ENCODE results near the gene PLCH1.

DNA sequence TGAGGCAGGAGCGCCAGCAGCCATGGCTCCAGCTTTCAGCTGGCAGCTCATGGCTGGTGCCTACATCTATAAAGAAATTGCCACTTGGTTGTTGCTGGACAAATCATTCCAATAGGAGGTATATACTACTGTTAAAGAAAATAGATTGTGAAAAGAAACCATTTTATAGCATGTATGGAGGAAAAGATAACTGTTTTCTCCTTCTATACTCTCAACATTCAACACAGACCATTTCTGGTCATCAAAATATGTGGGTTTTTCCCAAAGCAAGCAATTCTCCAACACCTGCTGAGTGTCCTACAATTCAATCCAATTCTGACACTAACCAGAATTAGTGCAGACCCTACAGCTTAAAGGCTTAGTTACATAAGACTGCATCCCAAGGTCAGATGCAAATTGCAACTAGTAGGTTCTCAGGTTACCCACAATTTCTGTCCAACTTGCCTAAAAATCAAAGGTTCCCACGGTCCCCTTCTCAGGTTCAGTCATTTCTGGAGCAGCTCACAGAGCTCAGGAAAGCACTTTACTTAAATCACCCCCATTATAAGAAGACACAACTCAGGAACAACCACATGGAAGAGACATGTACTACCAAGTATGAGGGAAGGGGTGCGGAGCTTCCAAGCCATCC is 409.0 kb downstream of the PLCH1 start:
- no peak for TF ChIP-seq CTCF (IDR thresholded peaks at IDR 0.05; ENCODE audit: low read depth, low read length)
- no peak for TF ChIP-seq EZH2phosphoT487 (IDR thresholded peaks at IDR 0.05; ENCODE audit: low read depth)
